Large intestine (tissue), 3 donors: ENCODE data around the gene POLR1G. TPM values are rescaled to one million over a fixed set of nuclear protein-coding genes. Genes with fewer than 3 reads are reported as not detected.

Experiments
- DNase-seq, 2 donors: peaks; one replicate each; pipeline versions ENCODE4 v3.0.0 to v3.0.0-alpha.2; 2013
- H3K27ac ChIP-seq: one replicate; pipeline ENCODE4 v1.5.1; 2013; ENCODE audit warnings: low read length
- H3K27me3 ChIP-seq: 2 replicates; pipeline ENCODE4 v1.6.1; 2013; ENCODE audit warnings: low read length; ENCODE audit not compliant: control insufficient read depth, insufficient read depth
- H3K36me3 ChIP-seq: 2 replicates; pipeline ENCODE4 v1.6.1; 2013; ENCODE audit warnings: low read length; ENCODE audit not compliant: control insufficient read depth, insufficient read depth
- H3K4me1 ChIP-seq: one replicate; pipeline ENCODE4 v1.6.1; 2013; ENCODE audit warnings: low read length; ENCODE audit not compliant: control insufficient read depth, insufficient read depth
- H3K4me3 ChIP-seq: one replicate; pipeline ENCODE4 v1.5.1; 2013; ENCODE audit warnings: low read length
- H3K9me3 ChIP-seq: one replicate; pipeline ENCODE4 v1.6.1; 2013; ENCODE audit warnings: mild to moderate bottlenecking, low read depth, low read length, moderate library complexity; ENCODE audit not compliant: control insufficient read depth
- WGBS: methylation state at CpG from one replicate; pipeline ENCODE4 v1.1.5; 2013; ENCODE audit warnings: low lambda C conversion rate; ENCODE audit not compliant: insufficient coverage; 5-methylcytosine and 5-hydroxymethylcytosine counted together
- polyA plus RNA-seq: library from polyadenylated mRNA; unstranded; fragments of 120-200 nt; gene quantifications from one replicate; pipeline ENCODE4 v1.2.1, GENCODE V29; 2013

The POLR1G gene
- polyA plus RNA-seq, 1 donor = 4.1 TPM

DNA sequence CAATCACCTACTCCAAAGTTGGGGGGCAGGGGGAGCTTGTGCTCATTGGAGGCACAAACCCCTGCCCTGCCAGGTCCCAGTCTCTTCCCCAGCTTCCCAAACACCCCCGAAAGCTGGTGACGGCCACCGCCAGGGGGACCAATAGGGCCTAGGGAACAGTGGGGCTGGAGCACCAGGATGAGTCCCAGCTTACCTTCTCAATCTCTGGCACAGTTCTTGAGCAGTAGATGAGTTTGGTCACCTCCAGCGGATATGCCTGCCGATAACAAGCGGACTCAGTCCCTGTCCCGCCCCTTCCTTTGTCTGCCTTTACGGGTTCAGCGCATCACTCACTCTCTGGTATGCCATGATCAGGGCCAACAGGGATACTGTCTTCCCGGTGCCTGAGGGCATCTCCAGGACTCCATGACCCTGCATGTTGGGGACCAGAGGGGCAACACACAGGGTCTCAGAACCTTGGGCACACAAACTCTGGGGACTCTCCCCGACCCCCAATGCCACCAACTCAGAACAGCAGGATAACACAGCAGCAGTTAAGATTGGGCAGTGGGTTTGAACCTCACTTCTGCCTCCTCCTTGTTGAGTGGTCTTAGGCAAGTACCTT, 37.6 kb upstream of the POLR1G start:
- H3K27me3 ChIP-seq = no peaks in the 10 kb centered on the region

GRCh38 chr19:45370410-45371204, 35.8 kb upstream of the POLR1G start, which contains the start of gene ERCC2:
Gene ERCC2, minus strand, starts transcription at chr19:45370573. Its CDS starts 33 bp downstream, at chr19:45370540.
- Histone ChIP-seq H3K27ac (peak within 1 kb of the TSS; percentile 78), H3K27me3 (no peaks in the 10 kb centered on the region), H3K4me1 (peaks cover 3% of the 10 kb centered on the region), H3K4me3 (peak within 1 kb of the TSS; percentile 92), H3K9me3 (no peaks in the 10 kb centered on the region), H3K36me3 (peaks cover 2% of the 10 kb centered on the region)
- peak; percentile 98 to 99 for DNase-seq
- no CpG with 5 or more reads among the region's 55 CpGs for WGBS

More for the DNA sequence above, 37.6 kb upstream of the POLR1G start:
- no CpG with 5 or more reads among the region's 11 CpGs for WGBS
- Histone ChIP-seq H3K27ac (no peak overlapping the region), H3K4me1 (peaks cover 3% of the 10 kb centered on the region), H3K9me3 (no peaks in the 10 kb centered on the region), H3K4me3 (no peak overlapping the region), H3K36me3 (peaks cover 5% of the 10 kb centered on the region)
- DNase-seq = no peak

- no peak overlapping the region for H3K27ac ChIP-seq
- no CpG with 5 or more reads among the region's 13 CpGs for WGBS
- no peaks in the 10 kb centered on the region for H3K36me3 ChIP-seq
- no peaks in the 10 kb centered on the region for H3K9me3 ChIP-seq
- no peak overlapping the region for H3K4me3 ChIP-seq
- DNase-seq = peak in 1 of 2 donors; percentile 19
- H3K4me1 ChIP-seq = no peaks in the 10 kb centered on the region
- H3K27me3 ChIP-seq = no peaks in the 10 kb centered on the region
Measured at GRCh38 chr19:45376045-45376724, 30.3 kb upstream of the POLR1G start.

GRCh38 chr19:45380107-45380506, 26.3 kb upstream of the POLR1G start:
- WGBS = no CpG with 5 or more reads among the region's 1 CpG
- no peak for DNase-seq

DNA sequence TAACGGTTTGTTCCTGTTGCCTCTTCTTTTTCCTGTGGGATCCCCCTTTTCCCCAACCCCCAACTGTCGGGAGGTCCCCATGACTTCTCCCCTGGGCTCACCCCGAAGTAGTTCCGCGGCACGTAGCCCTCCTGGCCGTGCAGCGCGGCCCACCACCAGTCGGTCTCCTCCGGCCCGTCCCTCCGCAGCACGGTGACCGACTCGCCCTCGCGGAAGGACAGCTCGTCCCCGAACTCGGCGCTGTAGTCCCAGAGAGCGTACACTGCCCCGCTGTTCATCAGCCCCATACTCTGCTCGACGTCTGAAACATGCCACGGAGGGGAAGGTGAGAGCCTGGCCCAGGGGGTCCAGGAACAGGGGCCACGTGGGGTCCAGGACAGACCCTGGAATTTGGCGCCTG, 24.0 kb upstream of the POLR1G start:
- no peak for DNase-seq
- Histone ChIP-seq H3K36me3 (no peaks in the 10 kb centered on the region), H3K27ac (no peak overlapping the region), H3K27me3 (peaks cover 22% of the 10 kb centered on the region), H3K4me1 (no peaks in the 10 kb centered on the region), H3K4me3 (no peak overlapping the region), H3K9me3 (peaks cover 5% of the 10 kb centered on the region)
- no CpG with 5 or more reads among the region's 29 CpGs for WGBS

More at GRCh38 chr19:45380107-45380506, 26.3 kb upstream of the POLR1G start:
- Histone ChIP-seq H3K4me1 (no peaks in the 10 kb centered on the region), H3K27ac (no peak overlapping the region), H3K36me3 (no peaks in the 10 kb centered on the region), H3K4me3 (no peak overlapping the region), H3K9me3 (no peaks in the 10 kb centered on the region), H3K27me3 (peaks cover 5% of the 10 kb centered on the region)

GRCh38 chr19:45385392-45386221, 20.8 kb upstream of the POLR1G start:
- no peaks in the 10 kb centered on the region for H3K4me1 ChIP-seq
- peaks cover 5% of the 10 kb centered on the region for H3K9me3 ChIP-seq
- no peaks in the 10 kb centered on the region for H3K36me3 ChIP-seq
- H3K27me3 ChIP-seq = peaks cover 22% of the 10 kb centered on the region
- H3K4me3 ChIP-seq = no peak overlapping the region
- DNase-seq = no peak
- H3K27ac ChIP-seq = no peak overlapping the region
- WGBS = no CpG with 5 or more reads among the region's 75 CpGs

GRCh38 chr19:45391346-45391745, 15.1 kb upstream of the POLR1G start:
- no peaks in the 10 kb centered on the region for H3K36me3 ChIP-seq
- DNase-seq = no peak
- H3K9me3 ChIP-seq = no peaks in the 10 kb centered on the region
- H3K4me1 ChIP-seq = no peaks in the 10 kb centered on the region
- no peak overlapping the region for H3K4me3 ChIP-seq
- H3K27ac ChIP-seq = no peak overlapping the region
- H3K27me3 ChIP-seq = peaks cover 15% of the 10 kb centered on the region
- no CpG with 5 or more reads among the region's 3 CpGs for WGBS

DNA sequence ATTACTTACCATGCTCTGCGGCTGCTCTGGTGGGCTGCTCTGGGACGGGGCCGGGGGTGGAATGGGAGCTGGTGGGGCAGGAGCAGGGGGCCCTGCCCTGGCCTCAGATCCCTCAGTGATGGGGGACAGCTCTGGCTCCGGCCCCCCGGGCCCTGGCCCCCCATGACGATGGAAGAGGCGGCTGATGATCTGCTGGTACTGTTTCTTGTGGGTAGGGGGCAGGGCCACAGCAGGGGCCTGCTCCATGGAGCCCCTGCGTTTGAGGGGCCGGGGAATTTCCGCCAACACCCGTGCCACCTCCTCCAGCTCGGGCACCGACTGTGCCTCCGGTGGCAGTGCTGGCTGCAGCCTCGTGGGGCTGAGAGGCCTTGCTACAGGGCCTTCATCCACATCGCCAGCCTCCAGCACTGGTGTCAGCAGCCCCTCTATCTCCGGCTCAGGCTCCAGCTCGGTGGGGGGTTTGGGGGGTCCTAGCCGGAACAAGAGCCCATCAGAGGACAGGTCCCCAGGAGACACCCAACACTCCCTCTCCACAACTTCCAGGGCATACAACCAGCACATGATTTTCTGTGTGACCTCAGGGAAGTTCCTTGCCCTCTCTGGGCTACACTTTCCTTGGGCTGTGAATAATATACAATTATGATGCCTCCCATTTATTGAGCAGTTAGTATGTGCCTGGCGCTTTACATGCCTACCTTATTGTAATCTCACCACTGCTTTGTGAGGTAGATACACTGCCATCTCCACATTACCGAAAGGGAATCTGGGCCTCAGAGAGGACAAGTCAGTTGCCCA, 14.4 kb upstream of the POLR1G start:
- no peaks in the 10 kb centered on the region for H3K9me3 ChIP-seq
- H3K27me3 ChIP-seq = peaks cover 15% of the 10 kb centered on the region
- H3K4me3 ChIP-seq = no peak overlapping the region
- no CpG with 5 or more reads among the region's 21 CpGs for WGBS
- no peaks in the 10 kb centered on the region for H3K36me3 ChIP-seq
- H3K4me1 ChIP-seq = no peaks in the 10 kb centered on the region
- no peak for DNase-seq
- H3K27ac ChIP-seq = no peak overlapping the region

DNA sequence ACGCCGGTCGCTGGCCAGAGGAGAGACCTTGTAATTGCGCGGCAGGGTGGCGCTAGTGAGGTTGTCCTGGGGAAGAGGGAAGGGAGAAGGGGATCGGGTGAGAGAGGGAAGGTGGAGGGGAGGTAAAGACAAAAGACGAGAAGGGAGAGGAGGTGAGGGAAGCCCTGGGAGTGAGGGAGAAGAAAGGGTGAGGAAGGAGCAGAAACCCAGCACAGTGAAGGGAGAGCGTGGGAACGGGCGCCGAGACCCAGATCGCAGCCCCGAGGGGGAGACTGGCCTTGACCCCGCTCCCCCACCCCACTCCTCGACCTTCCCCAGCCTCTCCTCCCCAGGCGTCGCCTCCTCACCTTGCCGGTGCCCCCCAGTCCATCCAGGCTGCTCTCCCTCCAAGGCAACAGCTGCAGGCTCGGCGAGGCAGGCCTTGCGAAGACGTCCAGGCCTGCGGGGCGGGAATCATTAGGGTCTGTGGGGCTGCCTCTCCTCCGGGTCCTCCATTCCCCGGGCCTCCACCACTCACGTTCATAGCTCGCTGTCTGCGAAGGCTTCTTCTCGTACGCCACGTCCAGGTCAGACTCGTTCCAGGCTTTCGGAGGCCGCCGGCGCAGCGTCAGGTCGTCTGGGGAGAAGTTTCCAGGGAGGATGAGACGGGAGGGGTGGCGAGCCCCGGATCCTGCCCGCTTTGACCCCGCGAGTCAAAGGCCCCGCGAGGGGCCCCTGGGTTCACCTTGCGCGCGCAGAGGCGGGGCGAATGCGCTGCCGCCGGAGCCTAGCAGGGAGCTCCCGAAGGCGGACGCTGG, 10.4 kb upstream of the POLR1G start:
- no peak overlapping the region for H3K27ac ChIP-seq
- peaks cover 11% of the 10 kb centered on the region for H3K4me1 ChIP-seq
- DNase-seq = no peak
- H3K27me3 ChIP-seq = peaks cover 14% of the 10 kb centered on the region
- H3K36me3 ChIP-seq = no peaks in the 10 kb centered on the region
- no peak overlapping the region for H3K4me3 ChIP-seq
- no peaks in the 10 kb centered on the region for H3K9me3 ChIP-seq
- WGBS = 76% methylated on average over 2 of the region's 59 CpGs
